Measurements from ENCODE around the gene CD244.

DNA sequence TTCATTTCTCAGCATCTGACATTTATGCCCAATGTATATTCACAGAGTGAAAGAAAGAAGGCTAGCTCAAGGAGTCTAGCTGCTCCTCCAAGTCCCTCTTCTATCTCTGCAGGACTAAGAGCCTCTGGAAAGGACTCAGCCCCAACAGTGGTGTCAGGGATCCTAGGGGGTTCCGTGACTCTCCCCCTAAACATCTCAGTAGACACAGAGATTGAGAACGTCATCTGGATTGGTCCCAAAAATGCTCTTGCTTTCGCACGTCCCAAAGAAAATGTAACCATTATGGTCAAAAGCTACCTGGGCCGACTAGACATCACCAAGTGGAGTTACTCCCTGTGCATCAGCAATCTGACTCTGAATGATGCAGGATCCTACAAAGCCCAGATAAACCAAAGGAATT, 63.0 kb downstream of the CD244 start:
- TF ChIP-seq CTCF (IDR thresholded peaks at IDR 0.05; ENCODE audit: low read depth, low read length): no peak
- no peak for TF ChIP-seq EZH2phosphoT487 (IDR thresholded peaks at IDR 0.05; ENCODE audit: low read depth)

All from OCI-LY3 (cell line).